Measurements from ENCODE around the gene KAT5. TPM values are rescaled to one million over a fixed set of nuclear protein-coding genes. Genes with fewer than 3 reads are reported as not detected.

Gene KAT5
- total and polyA plus RNA-seq, 2 of the 13 experiments (the other 11 are each of a cell fraction or from before 2014, with no cell fraction given), result 35.2 to 48.3 TPM

GRCh38 chr11:65662799-65663638 is 49.0 kb upstream of the KAT5 start, which contains the start of gene RELA (continued):
- TF ChIP-seq NFAT5 (CRISPR knock-in tag; IDR thresholded peaks at IDR 0.05) (no peak), HIVEP1 (CRISPR knock-in tag; IDR thresholded peaks at IDR 0.05) (peak; percentile 59; the same call in 1 of the 2 replicates), BRF2 (CRISPR knock-in tag; IDR thresholded peaks at IDR 0.05) (no peak), ZNF776 (CRISPR knock-in tag; IDR thresholded peaks at IDR 0.05) (no peak), ZFP36 (IDR thresholded peaks at IDR 0.05; ENCODE audit: borderline replicate concordance, low read depth, low read length, partially characterized antibody) (no peak), CREB3 (CRISPR knock-in tag; IDR thresholded peaks at IDR 0.05) (no peak), RFXAP (CRISPR knock-in tag; IDR thresholded peaks at IDR 0.05; ENCODE audit: borderline replicate concordance) (no peak), SIN3A (IDR thresholded peaks at IDR 0.05; ENCODE audit: borderline replicate concordance, low read depth, low read length) (peak; percentile 75; the same call in 1 of the 2 replicates), ZNF564 (CRISPR knock-in tag; IDR thresholded peaks at IDR 0.05) (no peak), TEAD3 (CRISPR knock-in tag; optimal IDR thresholded peaks at IDR 0.05; ENCODE audit: borderline replicate concordance) (no peak), KDM2A (CRISPR knock-in tag; IDR thresholded peaks at IDR 0.05; ENCODE audit: borderline replicate concordance, low read depth) (peak; percentile 73), ZNF329 (CRISPR knock-in tag; IDR thresholded peaks at IDR 0.05; ENCODE audit: low read depth) (peak; percentile 46; the same call in 1 of the 2 replicates), MZF1 (CRISPR knock-in tag; IDR thresholded peaks at IDR 0.05; ENCODE audit: borderline replicate concordance) (no peak), PLSCR1 (CRISPR knock-in tag; IDR thresholded peaks at IDR 0.05; ENCODE audit: borderline replicate concordance) (no peak), XRCC5 (optimal IDR thresholded peaks at IDR 0.05; ENCODE audit: low read length) (no peak), ZNF687 (CRISPR knock-in tag; IDR thresholded peaks at IDR 0.05) (peak; percentile 79)
